Islet of Langerhans (tissue), 1 donor: ENCODE results near the gene TBC1D2.
"Not testable (repeated sequence)": the region's sequence is repeated elsewhere in the genome, so short reads cannot be mapped to it uniquely, and the experiment has no call there.

ENCODE experiments used
- FAIRE-seq: peaks from one replicate; lab custom pipeline; 2011; peaks lifted over from hg19 to GRCh38; lab: Jason Lieb, UNC

Gene TBC1D2

GRCh38 chr9:98270284-98270683 lies 14.8 kb upstream of the TBC1D2 start:
- FAIRE-seq = not testable (repeated sequence)

- not testable (repeated sequence) for FAIRE-seq
Observed at GRCh38 chr9:98269652-98270051, 14.2 kb upstream of the TBC1D2 start.

GRCh38 chr9:98267556-98267955 lies 12.1 kb upstream of the TBC1D2 start:
- not testable (repeated sequence) for FAIRE-seq

GRCh38 chr9:98264516-98264915 lies 9.1 kb upstream of the TBC1D2 start:
- no peak for FAIRE-seq

- FAIRE-seq = peak; percentile 36
Observed at GRCh38 chr9:98263482-98264357, 8.3 kb upstream of the TBC1D2 start.

- no peak for FAIRE-seq
Observed at GRCh38 chr9:98263080-98263479, 7.6 kb upstream of the TBC1D2 start.

GRCh38 chr9:98262056-98262455 lies 6.6 kb upstream of the TBC1D2 start:
- FAIRE-seq = no peak

- FAIRE-seq = no peak
Observed at GRCh38 chr9:98260635-98261034, 5.2 kb upstream of the TBC1D2 start.

GRCh38 chr9:98259791-98260190 lies 4.3 kb upstream of the TBC1D2 start:
- FAIRE-seq = no peak

GRCh38 chr9:98256756-98257155 lies 1.3 kb upstream of the TBC1D2 start:
- no peak for FAIRE-seq

- no peak for FAIRE-seq
Observed at GRCh38 chr9:98255061-98255577, 330 bp downstream of the TBC1D2 start.

- FAIRE-seq = no peak
Observed at GRCh38 chr9:98254228-98255060, 1.0 kb downstream of the TBC1D2 start.

- FAIRE-seq = no peak
Observed at GRCh38 chr9:98253565-98253964, 1.9 kb downstream of the TBC1D2 start.

GRCh38 chr9:98251551-98251950 lies 3.9 kb downstream of the TBC1D2 start:
- no peak for FAIRE-seq

GRCh38 chr9:98249771-98250170 lies 5.7 kb downstream of the TBC1D2 start:
- FAIRE-seq = no peak

- FAIRE-seq = no peak
Observed at GRCh38 chr9:98248737-98249474, 6.5 kb downstream of the TBC1D2 start.

- no peak for FAIRE-seq
Observed at GRCh38 chr9:98247831-98248657, 7.4 kb downstream of the TBC1D2 start.

GRCh38 chr9:98242426-98242825 lies 13.0 kb downstream of the TBC1D2 start:
- no peak for FAIRE-seq

- FAIRE-seq = no peak
Observed at GRCh38 chr9:98241357-98242300, 13.8 kb downstream of the TBC1D2 start.

- no peak for FAIRE-seq
Observed at GRCh38 chr9:98240475-98240874, 15.0 kb downstream of the TBC1D2 start.
